NCI-H1436 (cell line): ENCODE results near the gene GNAI3.

Experiments
- DNase-seq: peaks from one replicate; lab custom pipeline; 2025; lab: John Stamatoyannopoulos, UW

GNAI3 gene

DNA sequence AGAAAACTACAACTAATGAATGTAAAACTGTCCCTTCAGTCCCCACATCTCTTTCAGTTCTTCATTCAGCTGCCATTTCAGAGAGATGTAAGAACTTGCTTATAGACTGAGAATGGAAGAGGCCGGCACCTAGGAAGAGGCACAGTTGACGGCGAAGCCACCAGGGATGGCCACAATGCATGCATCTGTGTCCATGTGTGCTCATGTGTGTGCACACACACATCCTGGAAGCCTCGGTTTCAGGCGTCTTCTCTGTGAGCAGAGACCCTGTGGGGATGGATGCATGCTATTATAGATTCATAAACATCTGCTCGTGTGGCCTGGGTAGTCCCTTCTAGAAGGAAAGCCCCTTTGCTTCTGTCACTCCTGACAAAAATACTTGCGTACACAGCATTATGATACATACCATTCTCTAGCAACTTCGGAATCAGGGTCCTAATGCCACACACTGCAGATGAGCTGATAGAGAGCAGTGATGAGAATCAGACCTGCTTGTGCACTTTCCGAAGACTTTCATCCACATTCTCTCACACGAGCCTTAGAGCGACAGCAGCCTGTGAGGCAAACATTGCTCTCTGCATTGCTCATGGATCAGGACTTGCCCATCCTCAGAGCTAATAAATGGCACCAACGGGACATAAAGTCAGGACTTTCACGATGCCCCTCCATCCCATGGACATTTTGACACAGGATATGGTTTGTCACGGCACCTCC lies 21.2 kb upstream of the GNAI3 start:
- DNase-seq: no peak

DNA sequence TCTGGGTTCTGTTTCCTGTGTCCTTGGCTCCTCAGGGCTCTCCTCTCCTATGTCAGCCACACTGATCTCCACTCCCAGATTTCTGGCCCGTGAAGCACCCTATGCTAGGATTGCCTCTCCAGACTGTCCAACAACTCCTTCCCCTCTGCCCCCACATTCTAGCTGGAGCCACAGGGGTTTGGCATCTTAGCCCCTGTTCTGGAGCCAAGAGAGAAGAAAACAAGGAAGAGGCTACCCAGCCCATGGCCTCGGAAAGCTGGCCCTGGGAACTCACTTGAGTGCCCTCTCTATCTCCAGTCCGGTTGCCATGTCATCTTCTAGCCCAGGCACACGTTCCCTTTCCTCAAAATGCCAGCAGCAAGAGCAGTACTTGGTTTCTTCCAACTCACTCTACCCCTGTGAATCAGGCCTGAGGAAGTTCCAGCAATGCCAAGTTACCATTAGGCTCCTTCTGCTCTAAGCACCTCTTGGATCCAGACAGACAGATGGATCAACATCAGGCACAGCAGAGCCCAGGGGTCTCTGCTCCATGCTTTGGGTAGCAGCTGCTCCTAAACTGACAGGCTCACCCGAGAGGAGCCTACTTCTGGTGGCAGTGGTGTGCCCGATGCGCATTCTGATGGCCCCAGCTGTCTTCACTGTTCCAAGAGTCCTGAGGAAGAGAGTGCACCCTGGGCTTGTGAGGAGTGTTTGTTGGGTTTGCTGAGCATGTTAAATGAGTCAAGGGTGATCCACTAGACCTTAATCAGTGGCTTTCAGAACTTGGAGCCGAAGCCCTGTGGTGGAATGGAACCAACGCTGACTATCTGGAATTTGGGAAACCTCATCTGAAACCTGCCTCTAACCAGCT lies 20.3 kb upstream of the GNAI3 start:
- no peak for DNase-seq

DNA sequence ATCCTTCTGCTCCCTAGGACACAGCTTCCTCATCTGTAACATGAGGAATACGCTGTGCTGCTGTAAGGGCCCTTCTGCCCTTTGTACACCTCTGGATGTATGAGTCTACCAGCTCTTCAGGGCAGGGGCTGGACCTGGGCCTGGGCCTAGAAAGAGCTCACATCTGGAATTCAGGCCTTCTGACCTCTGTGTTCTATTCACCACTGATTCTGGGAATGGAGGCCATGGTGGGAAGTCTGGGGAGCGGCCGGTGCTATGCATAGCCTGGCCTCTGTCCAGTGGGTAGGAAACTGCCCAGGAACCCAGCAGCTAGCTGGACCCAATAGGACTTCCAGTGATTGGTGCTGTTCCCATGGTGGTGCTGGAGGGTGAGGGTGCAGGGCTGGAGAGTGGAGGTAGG lies 19.7 kb upstream of the GNAI3 start:
- DNase-seq: no peak

DNA sequence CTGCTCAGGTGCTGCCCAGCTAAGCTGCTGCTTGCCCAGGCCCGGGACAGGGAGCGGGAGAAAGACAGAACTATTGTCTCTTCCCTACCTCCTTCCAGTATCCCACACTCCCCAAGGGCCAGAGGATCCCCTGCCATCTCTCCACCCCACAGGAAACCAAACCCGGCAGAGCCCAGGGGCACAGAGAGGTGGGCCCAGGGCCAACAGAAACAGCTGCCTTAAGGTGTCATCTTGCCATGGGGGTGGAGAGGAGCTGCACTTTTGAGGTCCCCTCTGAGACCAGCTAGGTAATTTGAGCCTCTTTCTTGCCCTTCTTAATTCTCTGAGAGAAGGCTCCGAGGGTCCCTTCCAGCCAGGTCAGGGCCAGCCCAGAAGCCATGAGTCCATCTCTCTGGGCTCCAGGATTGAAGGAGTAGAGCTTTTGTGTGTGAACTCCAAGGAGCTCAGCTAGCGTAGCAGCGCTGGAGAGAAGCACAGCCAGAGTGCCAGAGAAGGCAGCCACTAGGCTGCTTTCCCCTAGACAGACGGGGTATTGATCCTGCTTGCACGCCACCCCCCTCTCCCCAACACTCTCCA lies 18.4 kb upstream of the GNAI3 start:
- no peak for DNase-seq

DNA sequence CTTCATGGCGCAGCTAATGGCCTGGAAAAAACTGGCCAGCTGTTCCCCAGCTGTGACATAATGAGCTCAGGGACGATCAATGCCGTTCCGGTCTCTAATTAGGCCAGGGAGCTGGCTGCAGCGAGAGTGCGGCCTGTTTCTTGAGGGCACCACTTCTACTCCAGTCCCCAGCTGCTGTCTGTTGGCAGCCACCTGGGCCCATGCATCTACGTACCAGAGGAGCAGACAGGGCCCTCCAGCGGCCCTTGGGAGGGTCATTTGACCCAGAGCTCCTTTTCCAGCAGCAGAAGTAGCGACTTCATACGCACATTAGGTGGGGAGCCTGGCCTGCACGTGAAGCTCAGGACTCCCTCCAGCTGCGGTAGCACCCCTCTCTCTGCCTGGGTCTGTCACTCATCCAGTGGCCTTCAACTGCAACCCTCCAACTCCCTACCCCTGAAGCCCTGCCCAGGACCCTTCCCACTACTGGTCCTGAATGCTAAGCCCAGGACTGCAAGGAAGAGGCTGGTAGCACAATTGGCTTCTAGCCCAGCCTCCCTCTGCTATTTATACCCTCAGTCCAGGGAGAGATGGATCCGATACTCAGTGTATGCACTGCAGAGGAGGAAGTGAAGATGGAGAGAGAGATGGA lies 17.8 kb upstream of the GNAI3 start:
- peak; percentile 23 for DNase-seq

DNA sequence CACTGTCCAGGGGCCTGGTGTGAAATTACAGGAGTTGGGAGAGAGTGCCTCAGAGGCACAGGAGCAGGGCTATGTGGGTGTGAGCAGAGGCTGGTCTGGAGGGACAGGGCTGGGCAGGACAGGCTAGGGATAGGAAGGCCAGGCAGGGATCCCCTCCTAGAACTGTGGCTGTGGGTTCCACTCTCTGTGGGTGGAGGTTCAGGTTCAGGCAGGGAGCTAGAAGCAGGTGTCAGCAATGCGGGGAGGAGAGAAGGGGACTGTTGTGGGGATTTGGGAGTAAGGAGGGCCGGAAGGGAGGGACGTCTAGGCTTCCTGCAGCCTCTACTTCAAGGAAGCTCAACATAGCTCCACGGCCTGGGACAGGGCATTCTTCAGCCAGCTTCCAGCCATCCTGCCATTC lies 17.0 kb upstream of the GNAI3 start:
- DNase-seq: no peak

DNA sequence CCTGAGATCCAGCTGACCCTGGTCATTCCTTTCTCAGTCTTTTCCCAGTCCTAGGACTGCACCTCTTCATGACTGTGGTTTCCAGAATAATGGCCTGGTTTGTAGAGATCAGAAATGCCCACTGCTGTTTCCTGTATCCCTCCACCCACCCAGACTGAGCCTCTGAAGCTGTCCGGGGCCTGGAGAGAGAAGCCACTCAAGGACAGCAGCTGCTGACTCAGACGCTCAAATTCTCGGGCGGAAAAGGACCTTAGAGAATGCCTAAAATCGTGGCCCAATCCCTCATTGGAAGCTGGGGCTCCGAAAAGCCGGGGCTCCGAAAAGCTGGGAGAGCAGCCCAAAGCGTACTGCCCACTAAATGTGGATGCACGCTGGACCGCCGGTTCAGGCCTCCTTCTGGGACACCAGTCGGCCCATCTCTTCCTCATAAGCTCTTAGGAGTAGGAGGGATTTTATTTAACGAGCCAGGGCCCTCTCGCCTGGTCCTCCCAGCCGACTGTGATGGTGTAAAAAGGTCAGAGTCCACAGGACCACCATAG lies 16.5 kb upstream of the GNAI3 start:
- no peak for DNase-seq

DNA sequence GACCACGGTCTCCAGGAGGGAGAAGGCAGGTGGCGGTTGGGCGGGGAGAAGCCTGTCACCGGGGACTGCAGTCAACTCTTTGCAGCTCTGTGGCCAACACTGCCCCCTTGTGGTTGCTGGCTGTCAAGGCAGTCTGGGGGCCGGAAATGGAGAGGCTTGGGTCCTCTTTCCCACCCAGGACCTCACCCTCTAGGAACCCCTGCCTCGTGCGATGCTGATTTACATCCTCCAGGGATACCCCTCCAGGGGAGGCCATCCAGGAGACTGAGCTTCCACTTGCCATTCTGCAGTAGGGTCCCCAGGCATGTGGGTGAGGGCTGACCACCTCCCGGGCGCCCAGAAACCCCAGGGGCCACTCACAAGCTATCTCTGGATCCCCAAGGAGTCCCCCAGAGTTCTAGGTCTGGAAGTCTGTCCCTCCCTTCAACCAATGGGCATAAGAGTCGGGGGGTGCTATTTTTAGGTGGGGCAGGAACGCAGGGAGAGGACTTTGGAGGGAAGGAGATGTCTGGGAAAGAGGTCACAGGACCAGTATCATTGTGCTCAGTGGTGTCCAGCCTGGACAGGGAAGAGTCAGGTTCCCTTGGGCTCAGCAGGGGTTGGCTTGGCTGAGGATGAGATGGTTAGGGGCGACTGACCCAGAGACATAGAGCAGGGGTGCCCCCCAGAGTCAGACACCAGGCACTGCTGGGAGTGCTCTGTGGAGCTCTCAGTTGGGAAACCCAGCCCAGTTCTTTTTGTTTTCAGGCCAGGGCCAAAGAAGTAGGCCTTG lies 15.9 kb upstream of the GNAI3 start:
- DNase-seq: peak; percentile 84

DNA sequence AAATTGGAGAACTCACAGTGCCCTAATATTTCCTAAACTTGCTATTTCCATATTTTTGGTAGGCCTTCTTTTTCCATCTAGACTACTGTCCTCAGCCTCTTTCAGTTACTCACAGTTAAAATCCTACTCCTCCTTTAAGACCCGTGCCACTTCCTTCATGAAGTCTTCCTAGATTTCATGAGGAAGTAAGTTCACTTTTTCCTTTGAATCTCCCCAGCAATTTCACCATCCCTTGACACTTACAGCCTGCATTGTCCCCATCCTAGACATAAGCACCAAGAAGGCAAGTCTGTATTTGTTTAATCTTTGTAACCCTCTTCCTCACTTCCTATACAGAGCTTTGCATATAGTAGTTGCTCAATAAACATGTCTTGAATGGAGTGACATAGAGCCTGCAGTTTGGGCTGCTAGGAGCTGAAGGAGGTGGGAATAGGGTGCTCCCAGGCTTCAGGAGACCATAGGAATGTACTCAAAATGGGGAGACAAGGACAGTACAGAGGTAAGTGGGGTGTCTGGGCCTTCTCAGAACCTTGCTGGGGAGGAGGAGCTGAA lies 14.0 kb upstream of the GNAI3 start:
- no peak for DNase-seq

DNA sequence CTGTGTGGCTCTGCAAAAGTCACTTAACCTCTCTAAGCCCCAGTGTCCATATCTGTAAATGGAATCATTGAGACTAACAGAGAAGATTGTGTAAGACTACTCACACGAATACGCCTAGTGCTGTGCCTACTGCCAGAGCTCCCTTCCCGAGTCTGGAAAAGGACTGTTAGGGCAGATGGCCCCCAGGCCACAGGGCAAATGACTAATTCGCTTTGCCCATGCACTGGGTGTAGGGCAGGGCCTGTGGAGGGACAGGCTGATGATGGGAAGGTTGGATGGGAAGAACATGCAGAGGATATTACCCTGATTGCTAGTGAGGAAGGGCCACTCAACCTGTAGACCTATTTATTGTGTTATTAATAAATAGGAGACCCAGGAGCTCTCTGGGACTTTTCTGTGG lies 12.9 kb upstream of the GNAI3 start:
- DNase-seq: no peak

DNA sequence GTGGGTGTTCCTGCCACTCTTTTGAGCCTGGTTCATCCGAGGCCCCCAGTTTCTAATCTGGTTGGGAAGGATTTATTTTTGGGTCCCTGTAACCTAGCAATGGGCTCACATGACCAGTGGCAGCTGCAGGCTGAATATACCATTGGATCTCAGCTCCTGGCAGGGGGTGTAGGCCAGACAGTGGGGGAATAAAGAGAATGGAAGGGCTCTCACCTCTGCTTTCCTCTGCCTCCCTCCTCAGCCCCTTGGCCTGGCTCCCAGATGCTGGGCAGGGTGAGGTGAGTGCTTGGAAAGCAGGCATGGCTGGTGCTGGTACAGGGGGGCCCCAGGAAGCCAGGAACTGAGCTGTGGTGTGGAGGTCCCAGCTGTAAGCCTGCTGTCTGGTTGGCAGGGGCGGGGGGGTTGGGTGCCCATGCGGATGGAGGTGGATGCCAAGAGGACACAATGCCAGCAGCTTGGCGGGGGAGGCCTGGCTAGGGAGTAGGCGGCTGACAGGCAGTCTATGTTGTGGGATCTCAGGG lies 12.4 kb upstream of the GNAI3 start:
- DNase-seq: no peak

DNA sequence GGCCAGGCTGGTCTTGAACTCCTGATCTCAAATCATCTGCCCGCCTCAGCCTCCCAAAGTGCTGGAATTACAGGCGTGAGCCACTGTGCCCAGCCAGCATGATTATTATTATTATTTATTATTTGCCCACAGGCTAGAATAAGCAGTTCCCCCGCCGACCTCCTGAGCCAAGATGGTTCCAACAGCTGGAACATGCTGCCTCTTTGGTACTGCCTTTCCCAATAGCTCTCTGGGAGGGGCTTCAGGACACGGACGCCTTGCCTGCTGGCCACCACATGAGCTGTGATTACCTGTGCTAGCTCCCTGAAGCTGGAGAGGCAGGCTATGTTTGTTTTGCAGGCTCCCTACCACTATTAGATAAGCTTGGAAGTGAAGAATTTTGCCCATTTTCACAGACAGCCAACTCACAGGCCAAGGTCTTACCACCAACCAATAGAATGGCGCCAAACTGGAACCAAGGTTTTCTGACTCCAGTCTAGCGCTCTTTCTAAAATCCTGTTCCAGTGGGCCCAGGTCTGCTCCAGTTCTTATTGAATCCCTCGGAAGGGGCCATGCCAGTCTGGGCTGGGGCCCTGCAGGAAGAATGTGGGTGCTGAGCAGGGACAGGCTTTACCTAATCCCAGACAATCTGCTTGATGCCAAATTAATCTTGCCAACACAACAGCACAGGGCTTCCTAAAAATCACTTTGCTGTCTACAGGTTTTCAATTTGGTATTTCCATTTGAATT lies 10.8 kb upstream of the GNAI3 start:
- DNase-seq: no peak

DNA sequence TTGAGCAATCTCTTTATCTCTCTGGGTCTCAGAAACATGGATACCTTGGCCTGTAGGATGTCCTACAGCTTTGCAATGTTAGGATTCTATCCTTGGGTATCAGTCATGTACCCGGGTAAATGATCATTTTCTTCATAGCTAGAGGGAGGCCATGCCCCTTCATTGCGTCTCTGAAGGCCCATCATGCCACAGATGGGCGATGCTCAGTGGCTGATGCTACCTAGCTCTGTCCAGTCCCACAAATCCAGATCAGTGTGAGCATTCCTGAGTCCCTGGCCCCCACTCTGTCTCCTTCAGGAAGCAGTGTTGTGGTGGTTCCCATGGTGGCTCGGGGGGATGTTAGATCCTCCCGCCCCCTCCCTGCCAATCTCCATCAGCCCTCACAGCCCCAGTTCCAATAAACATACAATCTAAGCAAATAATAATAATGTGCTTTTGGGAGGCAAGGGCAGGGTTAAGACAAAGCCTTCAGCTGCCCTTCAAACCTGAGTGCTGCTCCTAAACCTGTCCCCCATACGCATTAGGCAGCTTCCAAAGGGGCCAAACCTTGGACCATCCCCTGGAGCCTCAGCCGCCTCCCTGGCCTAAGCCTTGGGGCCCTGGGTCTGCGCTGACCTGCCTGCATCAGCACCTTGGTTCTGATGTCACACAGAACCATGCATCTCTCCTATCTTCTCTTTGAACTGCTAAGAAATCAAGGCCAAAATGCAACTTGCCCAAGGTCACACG lies 9.4 kb upstream of the GNAI3 start:
- DNase-seq: no peak

DNA sequence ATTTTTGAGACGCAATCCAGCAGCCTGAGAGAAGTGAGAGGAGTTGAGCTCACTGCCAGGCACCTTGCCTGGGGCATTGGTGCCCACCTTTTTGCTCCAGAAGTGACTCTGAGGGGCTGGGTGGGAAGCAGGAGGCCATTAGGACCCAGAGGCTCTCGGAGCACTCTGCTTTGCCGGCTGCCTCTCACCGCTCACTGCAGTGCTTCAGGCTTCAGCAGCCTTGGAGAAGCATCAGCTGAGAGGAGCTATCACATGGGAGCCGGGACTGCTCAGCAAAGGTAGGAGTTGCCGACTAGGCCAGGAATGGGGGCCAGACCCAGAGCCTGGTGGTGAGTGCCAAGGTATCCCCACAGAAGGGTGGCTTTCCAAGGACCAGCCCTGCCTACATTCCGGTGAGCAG lies 8.7 kb upstream of the GNAI3 start, which contains the start of gene GPR61:
Gene GPR61, plus strand, starts transcription at position 197 of the 400 bp plus-strand sequence. CDS start 3,151 bp downstream, outside the sequence.
- no peak for DNase-seq

DNA sequence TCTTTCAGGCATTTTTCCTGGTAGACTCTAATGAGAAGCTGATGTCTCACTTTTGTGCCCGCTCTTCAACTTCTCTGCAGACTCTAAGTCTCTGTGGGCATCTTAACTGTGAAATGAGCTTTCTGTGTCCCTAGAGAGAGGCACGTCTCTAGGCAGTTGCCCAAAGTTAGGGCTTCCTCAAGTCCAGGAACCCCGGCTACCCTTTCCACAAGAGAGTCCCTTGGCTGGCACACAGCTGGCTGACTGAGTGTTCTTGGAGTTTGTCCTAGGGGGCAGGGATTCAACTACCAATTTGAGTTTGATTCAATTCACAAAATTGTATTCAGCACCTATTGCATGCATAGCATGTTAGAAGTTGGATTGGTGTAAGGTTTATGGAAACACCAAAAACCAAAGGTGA lies 7.3 kb upstream of the GNAI3 start:
- DNase-seq: no peak

DNA sequence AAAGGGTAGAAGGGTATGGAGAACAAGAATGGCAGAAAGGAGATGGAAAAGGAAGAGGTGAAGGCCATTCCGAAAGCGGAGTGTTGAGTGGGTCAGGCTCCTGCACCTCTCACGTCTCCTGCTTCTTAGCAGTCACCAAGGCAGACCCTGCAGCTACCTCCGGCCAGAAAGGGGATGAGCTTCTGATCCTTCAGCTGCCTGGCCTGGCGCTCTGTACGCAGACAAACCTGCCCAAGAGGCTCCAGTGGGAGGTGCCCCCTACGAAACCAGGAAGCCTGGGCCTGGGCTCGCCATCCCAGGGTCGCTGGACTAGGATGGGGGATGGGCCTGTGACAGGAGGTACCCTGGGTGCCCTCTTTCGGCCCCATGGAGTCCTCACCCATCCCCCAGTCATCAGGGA lies 5.8 kb upstream of the GNAI3 start:
- no peak for DNase-seq

DNA sequence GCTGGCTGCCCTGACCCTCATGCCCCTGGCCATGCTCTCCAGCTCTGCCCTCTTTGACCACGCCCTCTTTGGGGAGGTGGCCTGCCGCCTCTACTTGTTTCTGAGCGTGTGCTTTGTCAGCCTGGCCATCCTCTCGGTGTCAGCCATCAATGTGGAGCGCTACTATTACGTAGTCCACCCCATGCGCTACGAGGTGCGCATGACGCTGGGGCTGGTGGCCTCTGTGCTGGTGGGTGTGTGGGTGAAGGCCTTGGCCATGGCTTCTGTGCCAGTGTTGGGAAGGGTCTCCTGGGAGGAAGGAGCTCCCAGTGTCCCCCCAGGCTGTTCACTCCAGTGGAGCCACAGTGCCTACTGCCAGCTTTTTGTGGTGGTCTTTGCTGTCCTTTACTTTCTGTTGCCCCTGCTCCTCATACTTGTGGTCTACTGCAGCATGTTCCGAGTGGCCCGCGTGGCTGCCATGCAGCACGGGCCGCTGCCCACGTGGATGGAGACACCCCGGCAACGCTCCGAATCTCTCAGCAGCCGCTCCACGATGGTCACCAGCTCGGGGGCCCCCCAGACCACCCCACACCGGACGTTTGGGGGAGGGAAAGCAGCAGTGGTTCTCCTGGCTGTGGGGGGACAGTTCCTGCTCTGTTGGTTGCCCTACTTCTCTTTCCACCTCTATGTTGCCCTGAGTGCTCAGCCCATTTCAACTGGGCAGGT lies 5.0 kb upstream of the GNAI3 start:
- no peak for DNase-seq

DNA sequence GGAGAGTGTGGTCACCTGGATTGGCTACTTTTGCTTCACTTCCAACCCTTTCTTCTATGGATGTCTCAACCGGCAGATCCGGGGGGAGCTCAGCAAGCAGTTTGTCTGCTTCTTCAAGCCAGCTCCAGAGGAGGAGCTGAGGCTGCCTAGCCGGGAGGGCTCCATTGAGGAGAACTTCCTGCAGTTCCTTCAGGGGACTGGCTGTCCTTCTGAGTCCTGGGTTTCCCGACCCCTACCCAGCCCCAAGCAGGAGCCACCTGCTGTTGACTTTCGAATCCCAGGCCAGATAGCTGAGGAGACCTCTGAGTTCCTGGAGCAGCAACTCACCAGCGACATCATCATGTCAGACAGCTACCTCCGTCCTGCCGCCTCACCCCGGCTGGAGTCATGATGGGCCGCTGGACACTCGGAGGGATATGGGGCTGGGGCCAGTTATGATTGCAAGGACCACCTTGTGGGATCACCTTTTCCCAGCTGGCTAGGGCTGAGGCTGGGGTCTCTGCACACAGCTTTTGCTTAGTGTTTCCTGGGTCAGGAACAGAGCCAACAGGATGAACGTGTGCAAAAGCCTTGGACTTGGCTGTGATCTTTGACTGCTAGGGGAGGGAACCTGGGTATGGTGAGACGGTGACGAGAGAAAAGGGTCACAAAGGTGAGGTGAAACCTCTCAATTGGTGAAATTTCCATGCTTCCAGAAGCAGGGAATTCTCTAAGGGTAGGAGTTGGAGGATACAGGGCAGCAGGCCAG lies 4.3 kb upstream of the GNAI3 start:
- no peak for DNase-seq
